GM12864 (cell line): Measurements from ENCODE around the gene RNH1.

Experiments used
- DNase-seq: peaks from one replicate; pipeline ENCODE4 v3.0.0-alpha.2; 2011; ENCODE audit warnings: low read depth
- H3K4me3 ChIP-seq: 2 replicates; pipeline ENCODE4 v1.5.1; 2011; ENCODE audit warnings: mild to moderate bottlenecking, low read depth, low read length, control low read depth
- TF ChIP-seq, protein P1 (sequence below): IDR thresholded peaks from 2 replicates; pipeline ENCODE4 v1.5.1; 2011; ENCODE audit warnings: low read depth, mild to moderate bottlenecking, moderate library complexity, low read length, control low read depth, inconsistent platforms; ENCODE audit errors: missing control alignments

The RNH1 gene

DNA sequence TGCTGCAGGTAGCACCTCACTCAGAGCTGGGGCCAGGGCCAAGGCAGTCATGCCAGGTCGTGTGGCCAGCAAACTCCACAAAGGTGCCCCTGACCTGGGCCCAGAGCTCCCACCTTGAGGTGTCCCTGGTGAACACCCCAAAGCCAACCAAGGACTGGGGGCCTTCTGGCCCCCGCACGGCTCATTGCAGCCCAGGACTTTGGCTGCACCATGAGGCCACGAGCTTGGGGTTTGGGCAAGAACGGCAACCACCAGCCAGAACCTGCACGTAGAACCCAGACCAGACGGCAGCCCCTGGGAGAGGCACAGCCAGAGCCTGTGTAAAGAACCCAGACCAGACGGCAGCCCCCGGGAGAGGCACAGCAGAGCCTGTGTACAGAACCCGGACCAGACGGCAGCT is 38.1 kb upstream of the RNH1 start:
- no peak for DNase-seq
- TF ChIP-seq, protein P1, sequence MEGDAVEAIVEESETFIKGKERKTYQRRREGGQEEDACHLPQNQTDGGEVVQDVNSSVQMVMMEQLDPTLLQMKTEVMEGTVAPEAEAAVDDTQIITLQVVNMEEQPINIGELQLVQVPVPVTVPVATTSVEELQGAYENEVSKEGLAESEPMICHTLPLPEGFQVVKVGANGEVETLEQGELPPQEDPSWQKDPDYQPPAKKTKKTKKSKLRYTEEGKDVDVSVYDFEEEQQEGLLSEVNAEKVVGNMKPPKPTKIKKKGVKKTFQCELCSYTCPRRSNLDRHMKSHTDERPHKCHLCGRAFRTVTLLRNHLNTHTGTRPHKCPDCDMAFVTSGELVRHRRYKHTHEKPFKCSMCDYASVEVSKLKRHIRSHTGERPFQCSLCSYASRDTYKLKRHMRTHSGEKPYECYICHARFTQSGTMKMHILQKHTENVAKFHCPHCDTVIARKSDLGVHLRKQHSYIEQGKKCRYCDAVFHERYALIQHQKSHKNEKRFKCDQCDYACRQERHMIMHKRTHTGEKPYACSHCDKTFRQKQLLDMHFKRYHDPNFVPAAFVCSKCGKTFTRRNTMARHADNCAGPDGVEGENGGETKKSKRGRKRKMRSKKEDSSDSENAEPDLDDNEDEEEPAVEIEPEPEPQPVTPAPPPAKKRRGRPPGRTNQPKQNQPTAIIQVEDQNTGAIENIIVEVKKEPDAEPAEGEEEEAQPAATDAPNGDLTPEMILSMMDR: no peak
- no peak overlapping the region for H3K4me3 ChIP-seq

DNA sequence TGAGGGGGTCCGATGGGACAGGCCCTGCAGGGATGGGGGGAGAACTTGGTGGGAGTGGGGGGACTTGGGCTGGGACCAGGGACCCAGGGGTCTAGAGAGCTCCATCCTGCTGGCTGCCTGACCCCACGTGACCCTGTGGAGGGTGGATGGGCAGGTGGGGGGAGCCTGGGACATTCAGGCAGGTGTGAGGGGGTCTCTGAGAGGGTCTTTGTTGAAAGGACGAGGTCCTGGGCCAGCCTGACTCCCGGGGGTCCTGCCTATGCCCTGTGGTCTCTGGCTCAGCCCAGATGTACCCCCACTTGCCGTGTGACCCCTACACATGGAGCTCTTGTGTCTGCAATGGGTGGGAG is 37.8 kb upstream of the RNH1 start:
- TF ChIP-seq, protein P1: no peak
- H3K4me3 ChIP-seq: no peak overlapping the region

DNA sequence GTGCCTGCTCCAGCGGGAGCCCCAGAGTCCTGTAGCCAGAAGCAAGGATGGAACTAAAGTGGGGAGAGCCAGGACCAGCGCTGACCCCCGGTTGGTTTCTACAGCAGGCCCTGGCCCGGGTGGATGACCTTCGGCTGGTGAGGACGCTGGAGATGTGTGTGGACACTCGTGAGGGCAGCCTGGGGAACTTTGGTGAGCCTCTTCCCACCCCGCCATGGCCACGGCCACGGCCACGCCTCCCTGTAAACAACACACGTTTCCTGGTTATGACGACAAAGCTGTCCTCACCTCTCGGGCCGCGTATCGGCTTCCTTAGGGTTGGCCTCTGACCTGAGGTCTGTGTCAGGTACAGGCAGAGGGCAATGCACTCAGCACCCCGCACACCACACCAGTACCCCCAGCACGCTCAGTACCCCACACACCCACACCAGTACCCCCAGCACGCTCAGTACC is 34.4 kb upstream of the RNH1 start:
- no peak for DNase-seq
- no peak overlapping the region for H3K4me3 ChIP-seq
- TF ChIP-seq, protein P1: no peak

More for the DNA sequence above, 37.8 kb upstream of the RNH1 start:
- no peak for DNase-seq

DNA sequence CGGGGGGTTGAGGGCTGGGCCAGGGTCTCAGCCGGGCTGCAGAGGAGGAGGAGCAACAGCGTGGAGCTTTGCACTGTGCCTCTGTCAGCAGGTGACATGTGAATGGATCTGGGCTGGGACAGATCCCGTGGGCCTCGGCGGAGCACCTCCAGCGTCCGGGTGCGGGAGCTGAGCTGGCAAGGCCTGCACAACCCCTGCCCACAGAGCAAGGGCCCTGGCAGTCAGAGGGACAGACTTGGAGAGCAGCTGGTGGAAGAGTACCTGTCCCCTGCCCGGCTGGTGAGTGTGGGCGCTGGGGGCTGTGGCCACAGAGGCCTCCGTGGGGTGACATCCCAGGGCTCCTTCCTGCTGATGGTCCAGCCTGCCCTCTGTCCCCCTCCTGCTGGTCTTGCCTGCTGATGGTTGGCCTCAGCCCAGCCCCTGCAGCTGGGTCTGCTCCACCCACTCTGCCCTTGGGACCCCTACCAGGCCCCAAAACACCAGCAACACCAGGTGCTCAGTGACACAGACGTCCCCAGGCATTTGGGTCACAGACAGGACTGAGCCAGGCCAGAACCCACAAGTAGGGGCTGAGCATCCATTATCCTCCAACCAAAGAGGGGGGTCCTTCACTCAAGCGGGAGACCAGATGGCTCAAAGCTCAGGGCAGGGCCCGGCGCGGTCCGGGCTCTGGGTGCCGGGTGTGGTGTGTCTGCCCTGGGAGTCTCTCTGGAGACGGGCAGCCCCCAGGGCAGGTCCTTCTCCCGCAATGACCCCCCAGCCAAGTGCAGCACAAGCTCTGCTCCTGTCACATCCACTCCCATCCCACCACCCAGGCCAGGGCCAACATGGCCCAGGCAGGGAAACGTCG is 33.8 kb upstream of the RNH1 start:
- DNase-seq: no peak
- H3K4me3 ChIP-seq: no peak overlapping the region
- TF ChIP-seq, protein P1: no peak

DNA sequence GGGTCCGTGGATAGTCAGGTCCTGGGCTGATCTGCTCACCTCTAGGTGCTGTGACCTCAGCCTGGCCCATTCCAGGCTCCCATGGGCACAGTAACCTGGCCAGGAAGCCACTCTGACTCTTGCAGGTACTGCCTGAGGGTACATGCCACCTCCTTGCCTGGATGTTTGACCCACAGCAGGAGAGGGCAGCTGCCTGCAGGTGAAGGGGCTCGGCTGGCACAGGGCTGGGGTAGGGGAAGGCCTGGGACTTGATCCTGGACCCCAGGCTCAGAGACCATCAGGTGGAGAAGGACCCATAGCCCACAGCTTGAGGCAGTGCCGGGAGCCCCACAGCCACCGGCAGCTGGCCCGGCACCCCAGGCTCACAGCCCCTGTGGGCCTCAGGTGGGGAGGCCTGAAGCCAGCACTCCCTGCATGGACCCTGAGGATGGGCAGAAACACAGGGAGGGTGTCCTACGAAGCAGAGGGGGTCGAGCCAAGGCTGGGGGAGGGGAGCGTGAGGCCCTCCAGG is 33.0 kb upstream of the RNH1 start:
- TF ChIP-seq, protein P1: no peak
- no peak for DNase-seq
- no peak overlapping the region for H3K4me3 ChIP-seq

DNA sequence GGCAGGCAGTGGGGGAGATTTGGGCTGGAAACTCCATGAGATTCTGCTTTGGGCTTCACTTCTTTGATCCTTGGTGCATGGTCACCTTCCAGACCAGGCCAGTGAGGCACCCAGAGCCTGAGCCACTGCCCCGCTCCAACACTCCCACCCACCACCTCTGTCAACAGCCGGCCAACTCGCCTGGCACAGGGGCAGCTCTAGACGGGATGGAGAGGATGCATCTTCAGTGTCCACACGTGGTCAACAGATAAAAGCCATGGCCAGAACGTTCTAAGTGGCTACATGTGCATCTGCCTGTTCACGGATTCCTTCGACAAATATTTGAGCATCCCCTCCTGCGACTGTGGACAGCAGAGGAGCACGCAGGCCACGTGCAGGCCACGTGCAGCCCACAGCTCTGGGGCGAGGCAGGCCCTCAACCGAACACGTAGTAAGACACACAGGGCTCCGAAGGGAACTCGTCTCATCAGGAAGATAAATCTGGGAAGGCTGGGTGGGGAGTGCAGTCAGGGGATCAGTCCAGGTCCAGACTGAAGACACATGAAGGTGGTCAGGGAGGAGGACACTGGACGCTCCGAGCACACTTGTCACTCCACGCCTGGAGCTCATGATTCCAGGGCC is 31.5 kb upstream of the RNH1 start:
- DNase-seq: no peak
- H3K4me3 ChIP-seq: no peak overlapping the region
- TF ChIP-seq, protein P1: no peak
